ENCODE measurements around the gene PRMT7. TPM values are rescaled to one million over a fixed set of nuclear protein-coding genes. Genes with fewer than 3 reads are reported as not detected.

PRMT7 gene
- total and polyA plus RNA-seq, 2 of the 8 experiments (the other 6 are each of a cell fraction or from before 2014, with no cell fraction given), result 48.2 to 49.3 TPM

- Histone ChIP-seq H3K14ac (ENCODE audit: insufficient read length) (no peak overlapping the region), H2BK20ac (ENCODE audit: low read length) (no peak overlapping the region), H3K27me3 (replicated peaks in 1 of 4; ENCODE audit: control insufficient read depth in 3 of 4, extremely low read depth in 1 of 4, insufficient read depth in 3 of 4, low read length in 3 of 4) (no peaks in the 10 kb centered on the region), H4K8ac (ENCODE audit: extremely low read depth, insufficient read depth, low read length) (no peak overlapping the region), H3K9ac (replicated peaks in 1 of 4; ENCODE audit: extremely low read depth in 1 of 4, low read depth in 3 of 4, low read length in 3 of 4) (no peak overlapping the region), H3K4me3 (ENCODE audit: extremely low read depth in 1 of 4, insufficient read depth in 2 of 4, low read depth in 3 of 4, low read length in 4 of 4) (no peak overlapping the region), H2BK15ac (ENCODE audit: low read length) (no peak overlapping the region), H3K79me2 (ENCODE audit: control insufficient read depth in 1 of 2, insufficient read depth in 2 of 2, low read length in 2 of 2) (no peaks in the 10 kb centered on the region), H4K20me1 (replicated peaks in 1 of 2; ENCODE audit: control insufficient read depth in 1 of 2, insufficient read depth in 2 of 2, low read length in 2 of 2) (peaks cover 2 to 7% of the 10 kb centered on the region in 2 experiments), H3K36me3 (ENCODE audit: control insufficient read depth in 2 of 4, insufficient read depth in 4 of 4, low read length in 3 of 4) (peaks cover 0 to 15% (median 6%) of the 10 kb centered on the region in 4 experiments; a peak in 5 of 8 replicates), H3K23me2 (ENCODE audit: low read depth, low read length) (no peaks in the 10 kb centered on the region; the same call in 1 of the 2 replicates), H3K4ac (replicated peaks; ENCODE audit: insufficient read length, low read depth, low read length) (no peak overlapping the region), H3K27ac (ENCODE audit: low read depth, low read length) (no peak overlapping the region), H2AFZ (ENCODE audit: low read length) (no peak overlapping the region), H3K9me3 (ENCODE audit: insufficient read depth in 2 of 2, low read depth in 1 of 2, low read length in 1 of 2) (no peaks in the 10 kb centered on the region), H2BK12ac (ENCODE audit: low read depth, low read length) (no peak overlapping the region), H3K4me2 (ENCODE audit: insufficient read depth in 1 of 2, low read depth in 2 of 2, low read length in 2 of 2) (no peak overlapping the region), H2BK5ac (ENCODE audit: low read depth, low read length) (no peak overlapping the region), H2AK5ac (ENCODE audit: low read depth, low read length) (no peak overlapping the region), H3K79me1 (ENCODE audit: low read depth, low read length) (0 out of 2 replicates have a peak, but pooled peaks cover 3% of the 10 kb centered on the region), H3K56ac (replicated peaks; ENCODE audit: insufficient read length, low read depth, low read length) (no peak overlapping the region), H3K18ac (ENCODE audit: extremely low read depth, low read length) (no peak overlapping the region), H2BK120ac (replicated peaks; ENCODE audit: low read depth, low read length) (no peak overlapping the region), H4K91ac (replicated peaks; ENCODE audit: insufficient read length, low read length) (no peak overlapping the region), H4K5ac (ENCODE audit: insufficient read length, low read depth, low read length) (no peak overlapping the region), H3K23ac (ENCODE audit: insufficient read length) (no peak overlapping the region), H3K4me1 (replicated peaks in 1 of 4; ENCODE audit: control insufficient read depth in 3 of 4, insufficient read depth in 4 of 4, low read length in 3 of 4) (no peaks in the 10 kb centered on the region)
- ChIA-PET POLR2A (ENCODE audit: partially characterized antibody) (interaction anchor here (1.3 to 4.4 kb wide), 5 partner anchors 9 to 71 kb away, joined by 3 to 13 read pairs (median 5); no protein-coding TSS in a partner anchor), CTCF (ENCODE audit: partially characterized antibody) (interaction anchor here (1.1 to 20.4 kb wide), 6 partner anchors 11 to 49 kb away, joined by 3 to 233 read pairs (median 3); partner anchors contain the start of gene SLC7A6)
- TF ChIP-seq ATF2 (IDR thresholded peaks at IDR 0.05; ENCODE audit: low read length), result no peak
- no peak for TF ChIP-seq CHD2 (IDR thresholded peaks at IDR 0.05; ENCODE audit: low read length)
- TF ChIP-seq BACH1 (IDR thresholded peaks at IDR 0.05; ENCODE audit: low read length), result no peak
- no peak for DNase-seq (ENCODE audit: low read depth in 1 of 2, low spot score in 2 of 2)
- WGBS, 2 experiments (ENCODE audit: extremely low coverage in 1 of 2, insufficient coverage in 1 of 2, insufficient read length in 1 of 2, insufficient replicate concordance in 2 of 2, low coverage in 1 of 2, low lambda C conversion rate in 2 of 2, missing lambda C conversion rate in 1 of 2), result 89 to 97% methylated on average over 1 to 4 of the region's 4 CpGs
- no peak for FAIRE-seq
Measured at GRCh38 chr16:68289621-68290329, 21.0 kb upstream of the PRMT7 start.
